H1 (cell line): Measurements from ENCODE around the gene DENND1A. TPM values are rescaled to one million over a fixed set of nuclear protein-coding genes. Genes with fewer than 3 reads are reported as not detected.

Experiments used
- CTCF ChIA-PET: fragments of 300-600 bp; sonication (Branson Sonifier 250); formaldehyde crosslinking; loops from one replicate; lab custom pipeline; 2021; ENCODE audit not compliant: partially characterized antibody; lab: Charles Lee
- POLR2A ChIA-PET: fragments of 300-600 bp; sonication (Branson Sonifier 250); formaldehyde crosslinking; loops from one replicate; lab custom pipeline; 2021; ENCODE audit warnings: inconsistent platforms; ENCODE audit not compliant: partially characterized antibody; lab: Charles Lee
- DNase-seq, 2 experiments: peaks; one replicate each; pipeline versions ENCODE4 v3.0.0 to v3.0.0-alpha.2; 2010 to 2022; ENCODE audit warnings: low spot score in 2 of 2, low read depth in 1 of 2, mixed read lengths in 1 of 2
- FAIRE-seq: peaks from 2 replicates; lab custom pipeline; 2011; peaks lifted over from hg19 to GRCh38; lab: Jason Lieb, UNC
- H2AFZ ChIP-seq: 2 replicates; pipeline ENCODE4 v1.8.1; 2012; ENCODE audit warnings: low read length, inconsistent platforms
- H2AK5ac ChIP-seq: 2 replicates; pipeline ENCODE4 v1.6.1; 2013; ENCODE audit warnings: low read depth, low read length
- H2BK120ac ChIP-seq: replicated peaks from 2 replicates; pipeline ENCODE3; 2013; ENCODE audit warnings: low read depth, low read length, inconsistent platforms
- H2BK12ac ChIP-seq: 2 replicates; pipeline ENCODE4 v1.6.1; 2013; ENCODE audit warnings: low read depth, low read length
- H2BK15ac ChIP-seq: 2 replicates; pipeline ENCODE4 v1.6.1; 2013; ENCODE audit warnings: low read length
- H2BK20ac ChIP-seq: 2 replicates; pipeline ENCODE4 v1.6.1; 2013; ENCODE audit warnings: low read length
- H2BK5ac ChIP-seq: 2 replicates; pipeline ENCODE4 v1.6.1; 2013; ENCODE audit warnings: low read depth, low read length
- H3K14ac ChIP-seq: 2 replicates; pipeline ENCODE4 v1.6.1; 2013; ENCODE audit warnings: inconsistent platforms; ENCODE audit not compliant: insufficient read length
- H3K18ac ChIP-seq: 2 replicates; pipeline ENCODE4 v1.6.1; 2013; ENCODE audit warnings: low read length; ENCODE audit errors: extremely low read depth
- H3K23ac ChIP-seq: 2 replicates; pipeline ENCODE4 v1.6.1; 2013; ENCODE audit warnings: inconsistent platforms; ENCODE audit not compliant: insufficient read length
- H3K23me2 ChIP-seq: 2 replicates; pipeline ENCODE4 v1.6.1; 2013; ENCODE audit warnings: low read depth, low read length
- H3K27ac ChIP-seq: 2 replicates; pipeline ENCODE4 v1.6.1; 2011; ENCODE audit warnings: low read depth, low read length, inconsistent platforms
- H3K27me3 ChIP-seq, 4 experiments: replicated peaks in 1 of 4; 1 replicate in 1 of 4; 2 replicates in 3 of 4; pipeline versions ENCODE4 v1.6.1 to v1.8.1; 2011 to 2013; ENCODE audit warnings: low read length in 3 of 4, mild to moderate bottlenecking in 3 of 4, inconsistent platforms in 2 of 4, mixed read lengths in 2 of 4, moderate library complexity in 1 of 4; ENCODE audit not compliant: control insufficient read depth in 3 of 4, insufficient read depth in 3 of 4; ENCODE audit errors: extremely low read depth in 1 of 4
- H3K36me3 ChIP-seq, 4 experiments: 2 replicates each; pipeline versions ENCODE4 v1.6.1 to v1.8.1; 2011 to 2013; ENCODE audit warnings: mild to moderate bottlenecking in 4 of 4, low read length in 3 of 4, moderate library complexity in 2 of 4, control low read depth in 1 of 4, inconsistent platforms in 1 of 4; ENCODE audit not compliant: insufficient read depth in 4 of 4, control insufficient read depth in 2 of 4
- H3K4ac ChIP-seq: replicated peaks from 2 replicates; pipeline ENCODE3; 2013; ENCODE audit warnings: low read length, low read depth, mixed read lengths, inconsistent platforms; ENCODE audit not compliant: insufficient read length
- H3K4me1 ChIP-seq, 4 experiments: replicated peaks in 1 of 4; 1 replicate in 1 of 4; 2 replicates in 3 of 4; pipeline versions ENCODE4 v1.6.1 to v1.8.1; 2011 to 2013; ENCODE audit warnings: low read length in 3 of 4, inconsistent platforms in 2 of 4, mixed read lengths in 1 of 4; ENCODE audit not compliant: insufficient read depth in 4 of 4, control insufficient read depth in 3 of 4
- H3K4me2 ChIP-seq, 2 experiments: 2 replicates each; pipeline versions ENCODE4 v1.6.1 to v1.8.1; 2011 to 2013; ENCODE audit warnings: low read depth in 2 of 2, low read length in 2 of 2, control low read depth in 1 of 2, inconsistent platforms in 1 of 2, mild to moderate bottlenecking in 1 of 2; ENCODE audit not compliant: insufficient read depth in 1 of 2
- H3K4me3 ChIP-seq, 4 experiments: fragments of 200-600, 300-600 bp in 1 of 4; sonication (generic), shearing (Covaris generic), sonication (Bioruptor Twin) in 1 of 4; 2 replicates each; pipeline versions ENCODE4 v1.5.1 to v1.8.1; 2011 to 2016; ENCODE audit warnings: low read length in 4 of 4, low read depth in 3 of 4, control low read depth in 2 of 4, inconsistent platforms in 2 of 4, mild to moderate bottlenecking in 2 of 4, mixed read lengths in 1 of 4, moderate library complexity in 1 of 4; ENCODE audit not compliant: insufficient read depth in 2 of 4; ENCODE audit errors: extremely low read depth in 1 of 4
- H3K56ac ChIP-seq: replicated peaks from 2 replicates; pipeline ENCODE3; 2013; ENCODE audit warnings: low read depth, mild to moderate bottlenecking, mixed read lengths, low read length, inconsistent platforms; ENCODE audit not compliant: insufficient read length
- H3K79me1 ChIP-seq: 2 replicates; pipeline ENCODE4 v1.6.1; 2013; ENCODE audit warnings: low read depth, low read length, control low read depth
- H3K79me2 ChIP-seq, 2 experiments: 2 replicates each; pipeline versions ENCODE4 v1.6.1 to v1.8.1; 2012 to 2013; ENCODE audit warnings: low read length in 2 of 2, mild to moderate bottlenecking in 2 of 2, inconsistent platforms in 1 of 2; ENCODE audit not compliant: insufficient read depth in 2 of 2, control insufficient read depth in 1 of 2
- H3K9ac ChIP-seq, 4 experiments: replicated peaks in 1 of 4; 1 replicate in 1 of 4; 2 replicates in 3 of 4; pipeline versions ENCODE4 v1.6.1 to v1.8.1; 2011 to 2013; ENCODE audit warnings: low read depth in 3 of 4, low read length in 3 of 4, control low read depth in 2 of 4, mild to moderate bottlenecking in 2 of 4, moderate library complexity in 2 of 4, inconsistent platforms in 1 of 4; ENCODE audit errors: extremely low read depth in 1 of 4
- H3K9me3 ChIP-seq, 2 experiments: 2 replicates each; pipeline versions ENCODE4 v1.6.1 to v1.8.1; 2012 to 2013; ENCODE audit warnings: mild to moderate bottlenecking in 2 of 2, moderate library complexity in 2 of 2, control low read depth in 1 of 2, inconsistent platforms in 1 of 2, low read depth in 1 of 2, low read length in 1 of 2, mixed read lengths in 1 of 2; ENCODE audit not compliant: insufficient read depth in 2 of 2
- H4K20me1 ChIP-seq, 2 experiments: replicated peaks in 1 of 2; 2 replicates each; pipeline versions ENCODE3 to v1.8.1; 2011 to 2013; ENCODE audit warnings: inconsistent platforms in 2 of 2, low read length in 2 of 2, mild to moderate bottlenecking in 1 of 2; ENCODE audit not compliant: insufficient read depth in 2 of 2, control insufficient read depth in 1 of 2
- H4K5ac ChIP-seq: 2 replicates; pipeline ENCODE4 v1.6.1; 2013; ENCODE audit warnings: low read length, low read depth, mixed read lengths, inconsistent platforms; ENCODE audit not compliant: insufficient read length
- H4K8ac ChIP-seq: 2 replicates; pipeline ENCODE4 v1.8.0; 2013; ENCODE audit warnings: mild to moderate bottlenecking, moderate library complexity, low read length, inconsistent platforms; ENCODE audit not compliant: insufficient read depth; ENCODE audit errors: extremely low read depth
- H4K91ac ChIP-seq: replicated peaks from 2 replicates; pipeline ENCODE3; 2013; ENCODE audit warnings: low read length, mixed read lengths, inconsistent platforms; ENCODE audit not compliant: insufficient read length
- JUN ChIP-seq: IDR thresholded peaks from 2 replicates; pipeline ENCODE4 v1.6.1; 2011; ENCODE audit warnings: low read depth, mild to moderate bottlenecking, improper control_type of control experiment, low read length
- KDM5A ChIP-seq: fragments of 200-600 bp; IDR thresholded peaks from 2 replicates; pipeline ENCODE4 v1.7.1; 2012; ENCODE audit warnings: mild to moderate bottlenecking, low read length, inconsistent platforms, mixed read lengths
- MAX ChIP-seq: IDR thresholded peaks from 2 replicates; pipeline ENCODE4 v1.6.1; 2012; ENCODE audit warnings: inconsistent platforms
- RBBP5 ChIP-seq: IDR thresholded peaks from 2 replicates; pipeline ENCODE4 v1.7.1; 2012; ENCODE audit warnings: low read depth, mild to moderate bottlenecking, inconsistent platforms, low read length, moderate library complexity, borderline replicate concordance
- RFX5 ChIP-seq: IDR thresholded peaks from 2 replicates; pipeline ENCODE4 v1.6.1; 2011; ENCODE audit warnings: low read depth, low read length, improper control_type of control experiment, borderline replicate concordance
- SIN3A ChIP-seq, 2 experiments: IDR thresholded peaks in 1 of 2; conservative IDR thresholded peaks in 1 of 2; 2 replicates each; pipeline ENCODE4 v1.6.1; 2011 to 2012; ENCODE audit warnings: low read length in 2 of 2, improper control_type of control experiment in 1 of 2, low read depth in 1 of 2, mild to moderate bottlenecking in 1 of 2
- SRF ChIP-seq: IDR thresholded peaks from 2 replicates; pipeline ENCODE4 v1.6.1; 2011; ENCODE audit warnings: mild to moderate bottlenecking, low read depth, low read length, moderate library complexity
- SUZ12 ChIP-seq: fragments of 200-600 bp; sonication (generic); IDR thresholded peaks from 2 replicates; pipeline ENCODE4 v1.6.1; 2012; ENCODE audit warnings: mild to moderate bottlenecking, inconsistent platforms, low read length, moderate library complexity, mixed read lengths
- WGBS, 2 experiments: shearing (Covaris generic) in 1 of 2; methylation state at CpG; one replicate each; pipeline versions ENCODE4 v1.1.6 to v1.1.7; 2013 to 2015; ENCODE audit warnings: low lambda C conversion rate in 2 of 2, mixed read lengths in 2 of 2, inconsistent platforms in 1 of 2, low coverage in 1 of 2, missing lambda C conversion rate in 1 of 2; ENCODE audit not compliant: insufficient replicate concordance in 2 of 2, insufficient coverage in 1 of 2, insufficient read length in 1 of 2; ENCODE audit errors: extremely low coverage in 1 of 2, missing lambda C conversion rate in 1 of 2; 5-methylcytosine and 5-hydroxymethylcytosine counted together
- polyA plus RNA-seq, 7 experiments: library from polyadenylated mRNA; depleted of rRNA in 3 of 7; stranded (reverse) in 5 of 7; unstranded in 2 of 7; fragments of >200 nt in 5 of 7; fragments of 200-250 nt in 2 of 7; gene quantifications; 1 replicate in 5 of 7; 2 replicates in 1 of 7; 4 replicates in 1 of 7; pipeline versions ENCODE4 v1.2.1 to v1.2.3, GENCODE V29; 2011 to 2013; ENCODE audit warnings: missing spikeins in 2 of 7, mixed read lengths in 2 of 7
- total RNA-seq: library from RNA; stranded (reverse); fragmentation: NEBNext Ultra II Directional; extraction: Animal tissue kit (Norgen Biotek cat#: 25700); gene quantifications from 2 replicates; pipeline ENCODE4 v1.2.1, GENCODE V29; 2021

DENND1A gene
- total and polyA plus RNA-seq, 2 of the 8 experiments (the other 6 are each of a cell fraction or from before 2014, with no cell fraction given) = 24.1 to 26.4 TPM

- no peak overlapping the region for H3K4me2 ChIP-seq
- no peaks in the 10 kb centered on the region for H3K23me2 ChIP-seq
- H2BK15ac ChIP-seq = no peak overlapping the region
- no peak for DNase-seq
- no peak overlapping the region for H3K9ac ChIP-seq
- H3K27ac ChIP-seq = no peak overlapping the region
- H3K14ac ChIP-seq = no peak overlapping the region
- peaks cover 10 to 16% (median 10%) of the 10 kb centered on the region in 4 experiments for H3K4me1 ChIP-seq
- no peak overlapping the region for H3K18ac ChIP-seq
- POLR2A ChIA-PET = no interaction called here
- H3K56ac ChIP-seq = no peak overlapping the region
- H3K9me3 ChIP-seq = no peaks in the 10 kb centered on the region
- 60% methylated on average over 1 of the region's 1 CpG; no CpG with 5 or more reads in 1 of the 2 experiments for WGBS, 2 experiments
- no peak for FAIRE-seq
- peaks cover 0 to 35% of the 10 kb centered on the region in 2 experiments; a peak in 2 of 4 replicates for H3K79me2 ChIP-seq
- H3K27me3 ChIP-seq = no peaks in the 10 kb centered on the region
- no peak overlapping the region for H2BK20ac ChIP-seq
- H4K8ac ChIP-seq = no peak overlapping the region
- H2AFZ ChIP-seq = no peak overlapping the region
- no peaks in the 10 kb centered on the region; the same call in 1 of the 2 replicates for H3K79me1 ChIP-seq
- no peak overlapping the region for H3K4ac ChIP-seq
- H4K20me1 ChIP-seq = peaks cover 0 to 1% of the 10 kb centered on the region in 2 experiments
- no peak overlapping the region for H3K4me3 ChIP-seq
- no peak overlapping the region for H4K91ac ChIP-seq
- CTCF ChIA-PET = interaction anchor here (1.6 kb wide), 1 partner anchor 12 kb away, joined by 6 read pairs; no protein-coding TSS in a partner anchor
- no peak overlapping the region for H4K5ac ChIP-seq
- no peak overlapping the region for H2BK5ac ChIP-seq
- H2BK120ac ChIP-seq = no peak overlapping the region
- no peak overlapping the region for H2AK5ac ChIP-seq
- TF ChIP-seq SRF (no peak), MAX (no peak), RFX5 (no peak), KDM5A (no peak), SIN3A (conservative IDR thresholded peaks at IDR 0.05 in 1 of 2, IDR thresholded peaks at IDR 0.05 in 1 of 2; ENCODE audit: low read depth in 1 of 2, low read length in 2 of 2) (no peak), JUN (no peak), RBBP5 (no peak), SUZ12 (no peak)
- H3K36me3 ChIP-seq = no peaks in the 10 kb centered on the region
- no peak overlapping the region for H3K23ac ChIP-seq
- no peak overlapping the region for H2BK12ac ChIP-seq
These were observed 94.1 kb downstream of the DENND1A start for GRCh38 chr9:123835821-123836220.
